ENCODE results near the gene LUC7L2. TPM values are rescaled to one million over a fixed set of nuclear protein-coding genes. Genes with fewer than 3 reads are reported as not detected.
"Not testable (repeated sequence)": the region's sequence is repeated elsewhere in the genome, so short reads cannot be mapped to it uniquely, and the experiment has no call there.

Gene LUC7L2
- total RNA-seq: 10 to 100 TPM; 46.6 to 78.9 (median 61.1) TPM

DNA sequence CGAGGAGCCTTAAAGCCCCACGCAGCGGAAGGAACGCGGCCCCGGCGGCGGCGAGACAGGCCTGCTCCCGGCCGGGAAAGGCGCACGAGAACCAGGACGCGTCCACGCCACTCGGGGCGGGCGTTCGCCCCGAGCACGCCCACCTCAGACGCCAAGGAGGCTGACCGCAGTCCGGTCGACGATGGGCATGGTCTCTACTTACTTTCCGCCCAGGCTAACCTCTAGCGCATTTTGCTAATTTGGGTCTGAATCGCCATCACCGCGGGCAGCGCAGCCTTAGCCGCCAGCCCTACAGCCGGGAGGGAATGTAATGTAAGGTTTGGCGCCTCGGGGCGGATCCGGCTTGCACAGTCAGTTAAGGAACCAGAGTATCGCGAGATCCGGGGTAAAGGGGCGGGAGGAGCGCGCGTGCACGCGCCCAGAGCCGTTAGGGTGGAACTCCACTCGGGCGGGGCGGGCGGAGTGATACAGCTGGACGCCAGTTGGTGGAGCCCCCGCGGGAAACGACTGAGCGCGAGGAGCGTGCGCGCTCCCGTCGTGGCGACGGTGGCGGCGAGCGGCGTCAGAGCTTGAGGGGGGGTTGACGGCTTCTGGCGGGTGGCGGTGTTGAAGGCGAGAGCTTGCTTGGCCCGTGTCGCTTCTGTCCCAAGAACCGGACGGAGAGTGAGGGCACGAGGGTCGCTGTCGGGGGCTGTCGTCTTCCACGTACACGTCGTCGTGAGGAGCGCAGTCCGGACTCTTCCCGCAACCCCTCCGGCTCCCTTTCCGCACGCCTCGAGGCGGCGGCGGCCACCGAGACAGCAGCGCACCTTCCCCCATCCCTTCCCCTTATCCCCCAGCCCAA lies at the start of gene LUC7L2:
Gene LUC7L2, plus strand, starts transcription at position 529 of the 844 bp plus-strand sequence. CDS start 368 bp downstream, outside the sequence.
- TF ChIP-seq CTCF (IDR thresholded peaks at IDR 0.05): no peak
- peak; percentile 98 for ATAC-seq (ENCODE audit: low FRiP score)
- DNase-seq (ENCODE audit: low spot score): peak; percentile 99

DNA sequence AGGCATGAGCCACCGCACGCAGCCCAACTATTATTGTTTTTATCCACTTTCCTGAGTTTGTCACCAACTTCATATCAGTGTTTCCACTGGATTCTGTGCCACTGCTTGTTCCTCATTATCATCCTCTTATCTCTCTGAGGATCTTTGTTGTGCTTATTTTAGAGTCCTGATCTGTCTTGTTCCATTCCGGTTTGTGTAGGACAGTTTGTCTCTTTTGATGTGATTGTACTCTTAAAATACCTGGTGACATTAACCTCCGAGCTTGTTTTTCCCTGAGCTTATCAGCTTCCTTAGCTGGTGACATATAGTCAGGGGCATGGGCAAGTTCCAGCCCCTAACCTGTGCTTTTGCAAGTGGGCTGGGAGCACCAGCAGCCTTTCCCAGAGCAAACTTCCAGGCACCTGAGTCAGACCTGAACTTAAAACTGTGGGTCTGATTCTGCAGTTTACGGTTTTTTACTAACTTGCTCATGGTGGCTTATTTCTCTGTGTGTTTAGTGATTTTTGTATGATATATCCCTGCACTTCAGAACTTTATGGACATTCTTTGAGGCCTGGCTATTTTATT lies 41.7 kb upstream of the LUC7L2 start:
- TF ChIP-seq CTCF (IDR thresholded peaks at IDR 0.05): no peak
- ATAC-seq (ENCODE audit: low FRiP score) (no peak), DNase-seq (ENCODE audit: low spot score) (no peak)

GRCh38 chr7:139321071-139321745 lies 38.5 kb upstream of the LUC7L2 start:
- ATAC-seq (ENCODE audit: low FRiP score): no peak
- DNase-seq (ENCODE audit: low spot score): no peak
- no peak for TF ChIP-seq CTCF (IDR thresholded peaks at IDR 0.05)

DNA sequence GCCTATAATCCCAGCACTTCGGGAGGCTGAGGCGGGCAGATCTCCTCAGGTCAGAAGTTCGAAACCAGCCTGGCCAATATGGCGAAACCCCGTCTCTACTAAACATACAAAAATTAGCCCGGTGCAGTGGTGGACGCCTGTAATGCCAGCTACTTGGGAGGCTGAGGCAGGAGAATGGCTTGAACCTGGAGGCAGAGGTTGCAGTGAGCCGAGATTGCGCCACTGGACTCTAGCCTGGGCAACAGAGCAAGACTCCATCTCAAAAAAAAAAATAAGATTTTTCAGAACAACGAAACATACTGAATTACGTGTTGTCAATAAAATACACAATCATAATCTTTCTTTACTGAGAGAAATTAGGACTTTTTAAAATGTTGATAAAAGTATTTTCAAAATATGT lies 35.0 kb upstream of the LUC7L2 start:
- DNase-seq (ENCODE audit: low spot score); ATAC-seq (ENCODE audit: low FRiP score): not testable (repeated sequence)

DNA sequence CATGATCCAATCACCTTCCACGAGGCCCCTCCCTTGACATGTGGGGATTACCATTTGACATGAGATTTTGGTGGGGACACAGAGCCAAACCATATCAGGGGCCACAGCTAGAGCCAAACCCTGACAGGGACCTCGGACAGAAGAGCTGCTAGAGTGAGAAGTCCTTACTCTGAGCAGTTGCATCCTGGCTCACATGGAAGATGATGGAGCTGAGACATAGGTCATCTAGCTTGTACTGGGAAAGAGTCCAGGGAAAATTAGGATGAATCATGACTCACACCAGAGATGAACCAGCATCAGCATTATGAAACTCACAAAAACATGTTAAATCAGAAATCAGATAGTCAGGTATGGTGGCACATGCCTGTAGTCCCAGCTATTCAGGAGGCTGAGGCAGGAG lies 31.3 kb upstream of the LUC7L2 start:
- no peak for TF ChIP-seq CTCF (IDR thresholded peaks at IDR 0.05)
- DNase-seq (ENCODE audit: low spot score) (no peak), ATAC-seq (ENCODE audit: low FRiP score) (peak; percentile 57)

GRCh38 chr7:139329119-139329518 lies 30.6 kb upstream of the LUC7L2 start:
- ATAC-seq (ENCODE audit: low FRiP score): no peak
- DNase-seq (ENCODE audit: low spot score): no peak
- TF ChIP-seq CTCF (IDR thresholded peaks at IDR 0.05): no peak

- no peak for DNase-seq (ENCODE audit: low spot score)
- TF ChIP-seq CTCF (IDR thresholded peaks at IDR 0.05): no peak
- no peak for ATAC-seq (ENCODE audit: low FRiP score)
Measured at GRCh38 chr7:139330333-139331030, 29.2 kb upstream of the LUC7L2 start.

Measured in omental fat pad (tissue), 4 donors.